ENCODE data around the gene PDE10A. TPM values are rescaled to one million over a fixed set of nuclear protein-coding genes. Genes with fewer than 3 reads are reported as not detected.

Gene PDE10A
- total RNA-seq, 1 experiment from 2014 or later = 2.1 TPM

- DNase-seq (no peak), ATAC-seq (no peak)
- intact Hi-C loops (cut with micrococcal nuclease) = no loop called here
- Histone ChIP-seq H3F3A (ENCODE audit: low read length, unreplicated experiment) (no peaks in the 10 kb centered on the region), H3K36me3 (ENCODE audit: low read depth, low read length) (no peaks in the 10 kb centered on the region), H3K4me2 (ENCODE audit: low read length) (no peak overlapping the region), H3K4me1 (ENCODE audit: insufficient read depth, low read length) (peaks cover 14% of the 10 kb centered on the region), H2AFZ (ENCODE audit: low read length) (no peak overlapping the region), H3K27me3 (ENCODE audit: low read length) (no peaks in the 10 kb centered on the region), H3K27ac (ENCODE audit: low read length) (no peak overlapping the region), H3K79me2 (ENCODE audit: low read length) (no peaks in the 10 kb centered on the region), H4K20me1 (ENCODE audit: low read length) (no peaks in the 10 kb centered on the region), H3K9me3 (ENCODE audit: low read length) (no peaks in the 10 kb centered on the region), H3K4me3 (ENCODE audit: low read length) (no peak overlapping the region), H3K9ac (ENCODE audit: low read length) (no peak overlapping the region), H3K9me2 (replicated peaks; ENCODE audit: low read length) (no peaks in the 10 kb centered on the region)
- POLR2A ChIA-PET (ENCODE audit: unreplicated experiment) = no interaction called here
- CTCF ChIA-PET = no interaction called here
- no TSS peak for BruUV-seq (replicated peaks)
- TF ChIP-seq, protein P1, sequence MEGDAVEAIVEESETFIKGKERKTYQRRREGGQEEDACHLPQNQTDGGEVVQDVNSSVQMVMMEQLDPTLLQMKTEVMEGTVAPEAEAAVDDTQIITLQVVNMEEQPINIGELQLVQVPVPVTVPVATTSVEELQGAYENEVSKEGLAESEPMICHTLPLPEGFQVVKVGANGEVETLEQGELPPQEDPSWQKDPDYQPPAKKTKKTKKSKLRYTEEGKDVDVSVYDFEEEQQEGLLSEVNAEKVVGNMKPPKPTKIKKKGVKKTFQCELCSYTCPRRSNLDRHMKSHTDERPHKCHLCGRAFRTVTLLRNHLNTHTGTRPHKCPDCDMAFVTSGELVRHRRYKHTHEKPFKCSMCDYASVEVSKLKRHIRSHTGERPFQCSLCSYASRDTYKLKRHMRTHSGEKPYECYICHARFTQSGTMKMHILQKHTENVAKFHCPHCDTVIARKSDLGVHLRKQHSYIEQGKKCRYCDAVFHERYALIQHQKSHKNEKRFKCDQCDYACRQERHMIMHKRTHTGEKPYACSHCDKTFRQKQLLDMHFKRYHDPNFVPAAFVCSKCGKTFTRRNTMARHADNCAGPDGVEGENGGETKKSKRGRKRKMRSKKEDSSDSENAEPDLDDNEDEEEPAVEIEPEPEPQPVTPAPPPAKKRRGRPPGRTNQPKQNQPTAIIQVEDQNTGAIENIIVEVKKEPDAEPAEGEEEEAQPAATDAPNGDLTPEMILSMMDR (conservative IDR thresholded peaks at IDR 0.05; ENCODE audit: low read depth, low read length) = no peak
- TF ChIP-seq EZH2 (IDR thresholded peaks at IDR 0.05; ENCODE audit: low read length, unreplicated experiment) (no peak), EZH2phosphoT487 (IDR thresholded peaks at IDR 0.05; ENCODE audit: borderline replicate concordance, low read length) (no peak)
Measured at GRCh38 chr6:165579151-165579550, 83.9 kb downstream of the PDE10A start.

DNA sequence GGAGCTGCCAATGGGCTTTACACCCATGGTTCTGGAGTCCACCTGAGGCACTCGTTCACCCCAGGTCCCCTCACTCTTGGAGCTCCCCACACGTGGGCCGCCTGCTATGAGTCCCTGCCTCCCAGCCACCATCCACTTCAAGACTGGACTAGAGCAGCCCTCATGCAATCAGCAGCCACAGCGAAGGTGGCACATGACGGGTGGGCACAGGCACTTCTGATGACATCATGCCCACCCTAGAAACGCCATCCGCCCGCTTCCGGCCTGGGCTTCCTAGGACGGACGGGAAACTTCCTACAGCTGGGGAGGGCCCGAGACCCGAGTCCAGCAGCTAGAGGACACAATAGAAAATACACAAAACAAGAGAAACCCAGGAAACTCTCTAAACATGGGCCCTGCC is 85.5 kb downstream of the PDE10A start:
- ATAC-seq (no peak), DNase-seq (no peak)
- Histone ChIP-seq H2AFZ (ENCODE audit: low read length) (no peak overlapping the region), H3K4me2 (ENCODE audit: low read length) (no peak overlapping the region), H3K4me1 (ENCODE audit: insufficient read depth, low read length) (peaks cover 25% of the 10 kb centered on the region), H3K9me2 (replicated peaks; ENCODE audit: low read length) (no peaks in the 10 kb centered on the region), H3K36me3 (ENCODE audit: low read depth, low read length) (no peaks in the 10 kb centered on the region), H3K79me2 (ENCODE audit: low read length) (no peaks in the 10 kb centered on the region), H3K4me3 (ENCODE audit: low read length) (no peak overlapping the region), H4K20me1 (ENCODE audit: low read length) (no peaks in the 10 kb centered on the region), H3F3A (ENCODE audit: low read length, unreplicated experiment) (no peaks in the 10 kb centered on the region), H3K9ac (ENCODE audit: low read length) (no peak overlapping the region), H3K27me3 (ENCODE audit: low read length) (no peaks in the 10 kb centered on the region), H3K27ac (ENCODE audit: low read length) (no peak overlapping the region), H3K9me3 (ENCODE audit: low read length) (no peaks in the 10 kb centered on the region)
- intact Hi-C loops (cut with micrococcal nuclease) = no loop called here
- ChIA-PET CTCF (no interaction called here), POLR2A (ENCODE audit: unreplicated experiment) (no interaction called here)
- no TSS peak for BruUV-seq (replicated peaks)
- TF ChIP-seq EZH2phosphoT487 (IDR thresholded peaks at IDR 0.05; ENCODE audit: borderline replicate concordance, low read length) (no peak), EZH2 (IDR thresholded peaks at IDR 0.05; ENCODE audit: low read length, unreplicated experiment) (no peak)
- TF ChIP-seq, protein P1 (conservative IDR thresholded peaks at IDR 0.05; ENCODE audit: low read depth, low read length) = no peak

DNA sequence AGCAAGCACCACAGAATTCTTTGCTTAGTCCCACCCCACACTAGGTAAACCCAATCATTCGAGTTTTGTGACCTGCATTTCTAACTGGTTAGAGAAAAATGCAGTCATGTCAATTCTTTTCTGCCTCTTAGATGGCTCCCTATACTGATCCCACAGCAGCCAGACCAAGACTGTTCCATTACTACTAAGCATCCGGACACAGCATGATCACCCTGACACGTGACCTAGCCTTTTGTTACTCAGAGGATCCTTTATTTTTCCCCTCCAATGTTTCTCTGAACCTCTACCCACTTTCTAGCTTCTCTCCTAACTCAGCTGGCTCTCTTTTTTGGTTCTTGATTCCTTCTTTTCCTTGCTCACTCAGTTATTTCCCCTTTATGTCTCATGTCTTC is 87.9 kb downstream of the PDE10A start:
- H3K9ac ChIP-seq (ENCODE audit: low read length) = peak overlapping the region; percentile 86
- ATAC-seq (peak; percentile 45), DNase-seq (no peak)
- H3K79me2 ChIP-seq (ENCODE audit: low read length) = no peaks in the 10 kb centered on the region
- H3F3A ChIP-seq (ENCODE audit: low read length, unreplicated experiment) = no peaks in the 10 kb centered on the region
- POLR2A ChIA-PET (ENCODE audit: unreplicated experiment) = no interaction called here
- CTCF ChIA-PET = no interaction called here
- TSS peak; percentile 54 for BruUV-seq (replicated peaks)
- no peaks in the 10 kb centered on the region for H3K27me3 ChIP-seq (ENCODE audit: low read length)
- no peaks in the 10 kb centered on the region for H3K9me3 ChIP-seq (ENCODE audit: low read length)
- H3K4me3 ChIP-seq (ENCODE audit: low read length) = no peak overlapping the region
- peak overlapping the region; percentile 54 for H3K4me2 ChIP-seq (ENCODE audit: low read length)
- peaks cover 25% of the 10 kb centered on the region for H3K4me1 ChIP-seq (ENCODE audit: insufficient read depth, low read length)
- intact Hi-C loops (cut with micrococcal nuclease) = loop anchor here (2.0 kb wide), 2 partner anchors 106 to 134 kb away; no protein-coding TSS in a partner anchor
- H2AFZ ChIP-seq (ENCODE audit: low read length) = no peak overlapping the region
- TF ChIP-seq EZH2 (IDR thresholded peaks at IDR 0.05; ENCODE audit: low read length, unreplicated experiment) (no peak), EZH2phosphoT487 (IDR thresholded peaks at IDR 0.05; ENCODE audit: borderline replicate concordance, low read length) (no peak)
- TF ChIP-seq, protein P1 (conservative IDR thresholded peaks at IDR 0.05; ENCODE audit: low read depth, low read length) = no peak
- peak overlapping the region; percentile 98 for H3K27ac ChIP-seq (ENCODE audit: low read length)
- no peaks in the 10 kb centered on the region for H3K9me2 ChIP-seq (replicated peaks; ENCODE audit: low read length)
- no peaks in the 10 kb centered on the region for H3K36me3 ChIP-seq (ENCODE audit: low read depth, low read length)
- H4K20me1 ChIP-seq (ENCODE audit: low read length) = no peaks in the 10 kb centered on the region

Measured in PC-3 (cell line).